Endothelial cell of umbilical vein (primary cell): ENCODE results near the gene SLC38A2. TPM values are rescaled to one million over a fixed set of nuclear protein-coding genes. Genes with fewer than 3 reads are reported as not detected.

ENCODE experiments used
- BruUV-seq: library from RNA; stranded (reverse); fragments of 400-500 nt; replicated peaks from 2 replicates; lab custom pipeline; 2021; lab: Mats Ljungman, UMichigan
- CTCF ChIA-PET: fragments of 300-600, 350-600 bp; sonication (Branson Sonifier 250); formaldehyde crosslinking; loops from one replicate; lab custom pipeline; 2021; ENCODE audit warnings: antibody characterized with exemption, inconsistent platforms; lab: Charles Lee
- POLR2A ChIA-PET: fragments of 300-600, 350-600 bp; sonication (Branson Sonifier 250); formaldehyde crosslinking; loops from one replicate; lab custom pipeline; 2021; ENCODE audit warnings: antibody characterized with exemption, inconsistent platforms; lab: Charles Lee
- DNase-seq: peaks from one replicate; pipeline ENCODE4 v3.0.0-alpha.2; 2011; ENCODE audit warnings: low read depth, low spot score
- FAIRE-seq: peaks from 2 replicates; lab custom pipeline; 2011; peaks lifted over from hg19 to GRCh38; lab: Jason Lieb, UNC
- H2AFZ ChIP-seq: 2 replicates; pipeline ENCODE4 v1.6.0; 2012; ENCODE audit warnings: low read depth, low read length, control low read depth, inconsistent platforms
- H3K27ac ChIP-seq: 2 replicates; pipeline ENCODE4 v1.5.1; 2011; ENCODE audit warnings: low read depth, mild to moderate bottlenecking, control low read depth, low read length, moderate library complexity; ENCODE audit not compliant: insufficient read depth
- H3K27me3 ChIP-seq, 2 experiments: 2 replicates each; pipeline versions ENCODE4 v1.6.0 to v1.6.1; 2011; ENCODE audit warnings: low read length in 2 of 2, mixed read lengths in 1 of 2; ENCODE audit not compliant: control insufficient read depth in 2 of 2, insufficient read depth in 2 of 2
- H3K36me3 ChIP-seq, 2 experiments: 2 replicates in 1 of 2; 3 replicates in 1 of 2; pipeline ENCODE4 v1.5.1; 2011; ENCODE audit warnings: low read length in 2 of 2, mild to moderate bottlenecking in 1 of 2, moderate library complexity in 1 of 2; ENCODE audit not compliant: control insufficient read depth in 2 of 2, insufficient read depth in 2 of 2; ENCODE audit errors: extremely low read depth in 1 of 2
- H3K4me1 ChIP-seq: 3 replicates; pipeline ENCODE4 v1.5.1; 2011; ENCODE audit warnings: mild to moderate bottlenecking, low read length; ENCODE audit not compliant: control insufficient read depth, insufficient read depth; ENCODE audit errors: extremely low read depth
- H3K4me2 ChIP-seq: 2 replicates; pipeline ENCODE4 v1.6.1; 2011; ENCODE audit warnings: low read length, control low read depth, mixed read lengths; ENCODE audit not compliant: insufficient read depth
- H3K4me3 ChIP-seq, 3 experiments: fragments of 200-600 bp in 1 of 3; sonication (generic), shearing (Covaris generic) in 1 of 3; replicated peaks in 1 of 3; 2 replicates each; pipeline ENCODE4 v1.5.1; 2011 to 2016; ENCODE audit warnings: control low read depth in 3 of 3, low read length in 3 of 3, mild to moderate bottlenecking in 2 of 3, inconsistent platforms in 1 of 3, low read depth in 1 of 3, moderate library complexity in 1 of 3; ENCODE audit not compliant: insufficient read depth in 1 of 3
- H3K79me2 ChIP-seq: 2 replicates; pipeline ENCODE4 v1.6.0; 2012; ENCODE audit warnings: low read length, inconsistent platforms; ENCODE audit not compliant: control insufficient read depth, insufficient read depth
- H3K9ac ChIP-seq: replicated peaks from 2 replicates; pipeline ENCODE3; 2011; ENCODE audit warnings: low read length, control low read depth; ENCODE audit not compliant: insufficient read depth; ENCODE audit errors: extremely low read depth
- H3K9me1 ChIP-seq: replicated peaks from 3 replicates; pipeline ENCODE4 v1.6.0; 2011; ENCODE audit warnings: mild to moderate bottlenecking, low read length; ENCODE audit not compliant: control insufficient read depth, insufficient read depth; ENCODE audit errors: extremely low read depth
- H3K9me3 ChIP-seq: replicated peaks from 2 replicates; pipeline ENCODE4 v1.5.1; 2012; ENCODE audit warnings: low read length, inconsistent platforms; ENCODE audit not compliant: control insufficient read depth, insufficient read depth
- H4K20me1 ChIP-seq: replicated peaks from 2 replicates; pipeline ENCODE3; 2011; ENCODE audit warnings: mild to moderate bottlenecking, low read length; ENCODE audit not compliant: control insufficient read depth, insufficient read depth; ENCODE audit errors: extremely low read depth
- EZH2 ChIP-seq: IDR thresholded peaks from 2 replicates; pipeline ENCODE4 v1.6.1; 2012; ENCODE audit warnings: borderline replicate concordance, low read depth, mild to moderate bottlenecking, moderate library complexity, low read length, inconsistent platforms; ENCODE audit not compliant: severe bottlenecking
- FOS ChIP-seq: IDR thresholded peaks from 2 replicates; pipeline ENCODE4 v1.6.1; 2011; ENCODE audit warnings: mild to moderate bottlenecking, low read length, moderate library complexity, borderline replicate concordance; ENCODE audit not compliant: insufficient read depth
- GATA2 ChIP-seq: IDR thresholded peaks from 2 replicates; pipeline ENCODE4 v1.7.0; 2011; ENCODE audit warnings: low read depth, mild to moderate bottlenecking, moderate library complexity, mixed read lengths, low read length; ENCODE audit not compliant: insufficient read length, insufficient read depth
- JUN ChIP-seq: IDR thresholded peaks from 2 replicates; pipeline ENCODE4 v1.6.1; 2011; ENCODE audit warnings: borderline replicate concordance, low read depth; ENCODE audit not compliant: insufficient read length, insufficient read depth
- MYC ChIP-seq: IDR thresholded peaks from one replicate; pipeline ENCODE4 v1.6.1; 2011; ENCODE audit warnings: mild to moderate bottlenecking, low read depth, low read length
- POLR2A ChIP-seq: IDR thresholded peaks from 2 replicates; pipeline ENCODE4 v1.6.1; 2012; ENCODE audit warnings: low read depth, mild to moderate bottlenecking, control low read depth, low read length
- POLR2AphosphoS5 ChIP-seq: IDR thresholded peaks from 2 replicates; pipeline ENCODE4 v1.6.1; 2012; ENCODE audit warnings: low read depth, mild to moderate bottlenecking, control low read depth, low read length, moderate library complexity; ENCODE audit not compliant: insufficient read depth
- dilution Hi-C: fragments of 300-500 bp; cut with MboI; formaldehyde crosslinking; loops from one replicate; pipeline ENCODE4 v1.15.0; 2019; ENCODE audit warnings: low sequenced_read_pairs; ENCODE audit not compliant: extremely low pct_ligation_motif_present
- intact Hi-C: fragments of 100-400 bp; cut with micrococcal nuclease; formaldehyde crosslinking; loops from one replicate; pipeline ENCODE4 v1.10.0; 2022
- polyA plus RNA-seq, 4 experiments: library from polyadenylated mRNA; depleted of rRNA in 3 of 4; stranded (reverse) in 3 of 4; unstranded in 1 of 4; fragments of >200 nt; gene quantifications; 2 replicates each; pipeline versions ENCODE4 v1.2.1 to v1.2.3, GENCODE V29; 2011 to 2012; ENCODE audit warnings: missing spikeins in 1 of 4
- total RNA-seq: library from RNA; stranded (reverse); gene quantifications from 2 replicates; pipeline ENCODE4 v1.2.3, GENCODE V29; 2021
- TF ChIP-seq, protein P1 (sequence below): IDR thresholded peaks from 2 replicates; pipeline ENCODE4 v1.6.1; 2011; ENCODE audit not compliant: insufficient read depth, insufficient read length
- TF ChIP-seq, protein P2 (sequence below), 2 donors: IDR thresholded peaks; 1 replicate in 1 of 2; 2 replicates in 1 of 2; pipeline ENCODE4 v1.5.1; 2011; ENCODE audit warnings: low read length in 2 of 2, mild to moderate bottlenecking in 2 of 2, moderate library complexity in 2 of 2, control low read depth in 1 of 2, inconsistent platforms in 1 of 2, low read depth in 1 of 2; ENCODE audit not compliant: insufficient read depth in 1 of 2; ENCODE audit errors: extremely low read depth in 1 of 2

The SLC38A2 gene
- total and polyA plus RNA-seq, 2 donors (not counting 3 experiments of a cell fraction or from before 2014, with no cell fraction given) = 267 to 427 TPM

DNA sequence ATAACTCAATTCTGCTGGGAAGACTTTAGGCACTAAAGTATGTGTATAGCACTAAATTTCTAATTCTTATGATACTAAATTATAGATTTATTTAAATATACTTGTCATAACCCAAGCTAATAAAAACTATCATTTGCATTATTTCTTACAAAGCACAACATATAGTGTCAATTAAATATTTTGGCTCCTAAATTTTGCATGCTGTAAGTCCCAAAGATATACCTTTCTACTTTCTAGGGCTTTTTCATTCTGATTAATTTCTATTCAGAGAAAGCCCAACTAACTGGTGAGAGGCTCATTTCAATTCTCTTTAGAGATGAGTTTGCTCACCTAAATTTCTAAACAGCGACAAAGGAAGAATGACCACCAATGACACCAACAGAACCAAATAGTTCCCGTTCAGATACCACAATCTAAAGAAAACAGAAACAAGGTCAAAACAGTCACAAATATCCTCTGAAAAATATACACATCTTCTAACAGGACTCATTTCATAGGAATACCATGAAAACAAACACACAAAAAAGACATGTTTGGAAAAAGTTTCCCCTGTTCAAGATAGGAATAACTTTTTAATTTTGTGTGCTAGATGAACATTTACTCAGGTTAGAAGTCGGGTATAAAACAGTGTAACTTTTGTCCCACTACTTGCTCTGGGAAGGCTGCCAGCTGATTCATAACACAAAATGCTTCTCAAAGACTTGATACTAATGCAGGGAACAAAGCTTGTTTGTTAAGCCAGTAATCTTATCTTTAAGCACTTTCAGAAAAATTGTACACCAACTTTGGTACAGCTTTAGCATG, 7.6 kb downstream of the SLC38A2 start:
- FAIRE-seq = peak; percentile 58
- Histone ChIP-seq H4K20me1 (peaks cover 56% of the 10 kb centered on the region), H3K4me3 (peak overlapping the region in 1 of 3 experiments; percentile 43), H3K79me2 (peaks cover 60% of the 10 kb centered on the region), H3K9me3 (no peaks in the 10 kb centered on the region), H3K4me2 (peak overlapping the region; percentile 98), H3K9me1 (no peaks in the 10 kb centered on the region), H3K9ac (no peak overlapping the region), H2AFZ (no peak overlapping the region), H3K27me3 (no peaks in the 10 kb centered on the region), H3K4me1 (peaks cover 62% of the 10 kb centered on the region), H3K27ac (no peak overlapping the region), H3K36me3 (peaks cover 50 to 95% of the 10 kb centered on the region in 2 experiments)
- ChIA-PET POLR2A (interaction anchor here (0.6 to 3.5 kb wide), 6 partner anchors 8 to 1448 kb away, joined by 3 to 13 read pairs (median 4); no protein-coding TSS in a partner anchor), CTCF (interaction anchor here (0.7 to 2.9 kb wide), 5 partner anchors 15 to 311 kb away, joined by 3 to 12 read pairs (median 4); no protein-coding TSS in a partner anchor)
- DNase-seq = peak; percentile 72
- intact Hi-C loops = loop anchor here (5.0 kb wide), 1 partner anchor 143 kb away; no protein-coding TSS in a partner anchor
- no TSS peak for BruUV-seq
- TF ChIP-seq FOS = no peak
- TF ChIP-seq, protein P1, sequence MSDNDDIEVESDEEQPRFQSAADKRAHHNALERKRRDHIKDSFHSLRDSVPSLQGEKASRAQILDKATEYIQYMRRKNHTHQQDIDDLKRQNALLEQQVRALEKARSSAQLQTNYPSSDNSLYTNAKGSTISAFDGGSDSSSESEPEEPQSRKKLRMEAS = no peak
- TF ChIP-seq POLR2AphosphoS5 = peak; percentile 27
- no peak for TF ChIP-seq EZH2
- peak; percentile 30 for TF ChIP-seq POLR2A
- dilution Hi-C loops = no loop called here

DNA sequence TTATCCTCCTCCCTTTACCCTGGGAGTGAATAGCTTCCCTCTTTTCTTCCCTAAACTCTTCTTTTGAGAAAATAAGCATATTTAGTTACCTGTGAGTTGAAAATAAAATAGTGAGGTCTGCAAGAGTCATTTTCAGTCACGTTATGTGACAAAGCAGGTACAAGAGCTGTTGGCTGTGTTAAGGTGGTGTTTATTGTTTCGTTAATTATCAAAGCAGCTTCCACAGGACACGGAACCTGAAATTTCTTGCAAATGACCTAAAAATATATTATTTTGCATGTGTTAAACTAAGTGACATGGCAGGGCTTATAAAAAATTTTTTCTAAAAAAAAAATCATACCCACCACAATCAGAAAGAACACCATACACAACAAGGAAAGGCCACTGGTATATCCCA, 8.3 kb downstream of the SLC38A2 start:
- no peak overlapping the region for H3K4me3 ChIP-seq
- peaks cover 52% of the 10 kb centered on the region for H4K20me1 ChIP-seq
- no peak overlapping the region for H2AFZ ChIP-seq
- H3K4me1 ChIP-seq = peaks cover 57% of the 10 kb centered on the region
- BruUV-seq = no TSS peak
- H3K36me3 ChIP-seq = peaks cover 52 to 95% of the 10 kb centered on the region in 2 experiments
- dilution Hi-C loops = no loop called here
- no peak overlapping the region for H3K27ac ChIP-seq
- no peaks in the 10 kb centered on the region for H3K9me1 ChIP-seq
- H3K79me2 ChIP-seq = peaks cover 54% of the 10 kb centered on the region
- H3K9me3 ChIP-seq = no peaks in the 10 kb centered on the region
- TF ChIP-seq FOS (no peak), POLR2AphosphoS5 (no peak), GATA2 (no peak), MYC (no peak), JUN (no peak), EZH2 (no peak), POLR2A (no peak)
- TF ChIP-seq, protein P1 = no peak
- TF ChIP-seq, protein P2, sequence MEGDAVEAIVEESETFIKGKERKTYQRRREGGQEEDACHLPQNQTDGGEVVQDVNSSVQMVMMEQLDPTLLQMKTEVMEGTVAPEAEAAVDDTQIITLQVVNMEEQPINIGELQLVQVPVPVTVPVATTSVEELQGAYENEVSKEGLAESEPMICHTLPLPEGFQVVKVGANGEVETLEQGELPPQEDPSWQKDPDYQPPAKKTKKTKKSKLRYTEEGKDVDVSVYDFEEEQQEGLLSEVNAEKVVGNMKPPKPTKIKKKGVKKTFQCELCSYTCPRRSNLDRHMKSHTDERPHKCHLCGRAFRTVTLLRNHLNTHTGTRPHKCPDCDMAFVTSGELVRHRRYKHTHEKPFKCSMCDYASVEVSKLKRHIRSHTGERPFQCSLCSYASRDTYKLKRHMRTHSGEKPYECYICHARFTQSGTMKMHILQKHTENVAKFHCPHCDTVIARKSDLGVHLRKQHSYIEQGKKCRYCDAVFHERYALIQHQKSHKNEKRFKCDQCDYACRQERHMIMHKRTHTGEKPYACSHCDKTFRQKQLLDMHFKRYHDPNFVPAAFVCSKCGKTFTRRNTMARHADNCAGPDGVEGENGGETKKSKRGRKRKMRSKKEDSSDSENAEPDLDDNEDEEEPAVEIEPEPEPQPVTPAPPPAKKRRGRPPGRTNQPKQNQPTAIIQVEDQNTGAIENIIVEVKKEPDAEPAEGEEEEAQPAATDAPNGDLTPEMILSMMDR (IDR thresholded peaks at IDR 0.05; ENCODE audit: extremely low read depth in 1 of 2, insufficient read depth in 1 of 2, low read depth in 1 of 2, low read length in 2 of 2) = no peak
- ChIA-PET CTCF (interaction anchor here (1.0 to 2.9 kb wide), 4 partner anchors 297 to 657 kb away, joined by 3 to 12 read pairs (median 8); no protein-coding TSS in a partner anchor), POLR2A (interaction anchor here (0.7 kb wide), 1 partner anchor 106 kb away, joined by 3 read pairs; no protein-coding TSS in a partner anchor)
- no peak overlapping the region for H3K9ac ChIP-seq
- intact Hi-C loops = no loop called here
- no peaks in the 10 kb centered on the region for H3K27me3 ChIP-seq
- H3K4me2 ChIP-seq = peak overlapping the region; percentile 98
- FAIRE-seq = no peak
- no peak for DNase-seq
